Left colon (tissue), 2 donors: ENCODE measurements around the gene DDX6. TPM values are rescaled to one million over a fixed set of nuclear protein-coding genes. Genes with fewer than 3 reads are reported as not detected.
A peak's percentile ranks its signal among the peaks of the same experiment; 100 is the strongest.
"Not testable (repeated sequence)": the region's sequence is repeated elsewhere in the genome, so short reads cannot be mapped to it uniquely, and the experiment has no call there.

Source experiments
- ATAC-seq: fragments of 200-7000 bp; cut with Tn5 transposase; one replicate; pipeline ENCODE4 v1.9.1; 2020; ENCODE audit warnings: mild to moderate bottlenecking, moderate library complexity
- DNase-seq, 2 donors: peaks; one replicate each; pipeline ENCODE4 v3.0.0-alpha.2; 2020
- intact Hi-C, 2 donors: fragments of 100-400 bp; cut with DNase I in 1 of 2; cut with micrococcal nuclease in 1 of 2; formaldehyde crosslinking; loops; one replicate each; pipeline versions ENCODE4 v1.11.2 to v1.14.0; 2022; cut with DNase I, micrococcal nuclease
- total RNA-seq, 2 donors: library from RNA; stranded (reverse); fragmentation: NEBNext Ultra II Directional; extraction: Animal tissue kit (Norgen Biotek cat#: 25700); gene quantifications; one replicate each; pipeline ENCODE4 v1.2.1, GENCODE V29; 2021
- donor health status: DM: no; HTN: no; CAD: no.
- donor health status: DM: yes; HTN: yes; CAD: no.

Gene DDX6
- total RNA-seq, 2 donors from 2014 or later: 96.3 to 100 TPM

DNA sequence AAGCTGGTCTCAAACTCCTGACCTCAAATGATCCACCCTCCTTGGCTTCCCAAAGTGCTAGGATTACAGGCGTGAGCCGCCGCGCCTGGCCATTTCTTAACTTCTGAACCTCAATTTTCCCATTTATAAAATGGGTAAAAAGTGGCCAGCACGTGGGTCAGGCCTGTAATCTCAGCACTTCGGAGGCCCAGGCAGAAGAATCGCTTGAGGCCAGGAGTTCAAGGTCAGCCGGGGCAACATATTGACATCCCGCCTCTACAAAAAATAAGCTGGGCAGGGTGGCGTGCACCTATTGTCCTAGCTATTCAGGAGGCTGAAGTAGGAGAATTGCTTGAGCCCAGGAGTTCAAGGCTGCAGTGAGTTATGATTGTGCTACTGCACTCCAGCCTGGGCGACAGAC lies 6.5 kb upstream of the DDX6 start:
- DNase-seq (no peak), ATAC-seq (no peak)
- intact Hi-C loops: no loop called here

DNA sequence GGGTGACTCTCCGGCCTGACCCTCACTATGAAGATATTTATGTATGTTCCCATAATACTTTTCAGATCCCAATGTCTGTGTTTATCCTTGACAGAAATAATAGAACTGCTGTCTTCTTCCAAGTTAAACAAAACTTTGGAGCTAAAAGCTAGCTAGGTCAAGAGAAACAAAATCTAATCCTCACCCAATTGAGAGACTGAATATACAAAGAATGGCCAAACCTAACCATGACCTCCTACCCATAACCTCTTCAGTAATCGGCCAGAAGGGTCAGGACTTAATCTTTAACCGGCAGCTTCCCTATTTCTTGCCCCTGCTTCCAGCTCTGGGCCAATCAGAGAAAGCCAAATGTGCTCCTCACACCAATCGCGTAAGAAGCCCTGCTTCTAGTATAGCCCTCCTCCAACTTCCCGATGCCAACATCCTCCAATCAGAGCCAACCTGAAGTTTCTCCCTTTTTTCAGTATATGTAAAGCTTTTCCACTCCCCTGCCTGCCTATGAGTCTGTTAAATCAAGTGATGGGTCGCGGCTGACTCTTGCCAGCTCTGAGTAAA lies 1.7 kb upstream of the DDX6 start:
- ATAC-seq (peak; percentile 63), DNase-seq (peak; percentile 63 to 90)
- intact Hi-C loops: no loop called here

DNA sequence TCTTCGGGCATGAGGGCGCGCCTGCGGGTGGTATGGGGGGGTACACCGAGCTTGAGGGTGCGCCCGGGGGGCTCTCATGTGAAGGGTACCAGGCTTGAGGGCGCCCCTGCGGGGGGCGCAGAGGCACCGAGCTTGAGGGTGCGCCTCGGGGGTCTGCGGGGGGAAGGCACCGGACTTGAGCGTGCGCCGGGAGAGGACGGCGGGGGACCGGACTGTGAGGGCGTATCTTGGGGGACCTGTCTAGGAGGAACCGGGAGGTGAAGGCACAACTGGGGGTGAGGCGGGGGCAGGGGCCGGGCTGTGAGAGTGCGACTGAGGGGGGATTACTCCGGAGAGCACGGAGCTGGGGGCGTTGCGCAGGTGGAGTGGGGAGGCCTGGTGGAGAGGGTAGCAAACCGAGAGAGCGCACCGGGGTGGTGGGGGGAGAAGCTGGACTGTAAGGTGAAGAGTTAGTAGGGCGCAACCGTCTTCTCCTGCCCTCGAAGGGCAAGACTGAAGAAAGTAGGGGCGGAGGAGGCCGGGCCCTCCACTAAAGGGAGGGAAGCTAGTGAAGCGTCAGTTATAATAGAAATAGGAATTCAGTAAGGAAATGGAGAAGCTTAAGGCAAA lies 1.1 kb upstream of the DDX6 start:
- intact Hi-C loops: no loop called here
- ATAC-seq (peak; percentile 22), DNase-seq (peak; percentile 52 to 65)

DNA sequence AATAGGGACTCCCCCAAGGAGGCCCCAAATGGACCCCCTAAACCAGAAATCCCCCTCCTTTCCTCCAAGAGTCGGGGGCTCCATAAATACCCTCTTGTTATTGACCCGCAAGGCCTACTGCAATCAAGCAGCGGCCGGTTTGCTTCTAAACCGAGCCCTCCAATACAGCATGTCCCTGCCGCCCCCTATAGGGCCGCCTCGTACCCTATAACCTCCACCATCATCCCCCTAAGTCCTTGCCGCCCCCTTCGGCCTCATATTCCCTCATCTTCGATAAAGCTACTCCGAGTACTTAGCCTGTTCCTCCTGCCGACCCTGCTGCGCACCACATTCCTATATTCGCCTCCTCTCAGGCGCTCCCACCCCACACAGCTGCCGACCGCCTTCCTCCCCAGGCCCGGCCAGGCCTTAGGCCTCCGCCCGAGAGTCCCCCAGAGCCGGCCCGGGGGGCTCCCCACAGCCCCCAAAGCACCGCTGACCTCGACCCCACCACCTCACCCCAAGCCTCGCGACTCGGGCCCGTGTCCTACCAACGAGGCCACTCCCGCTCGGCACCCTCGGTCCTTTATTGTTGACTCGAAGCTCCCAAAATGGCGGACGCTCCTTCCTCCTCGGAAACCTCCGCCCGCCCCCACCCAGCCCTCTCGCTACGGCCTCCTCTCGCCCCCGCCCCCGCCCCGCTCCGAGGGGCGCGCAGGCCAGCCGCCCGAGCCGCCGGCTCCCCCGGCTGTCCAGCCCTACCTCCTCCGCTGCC lies 430 bp downstream of the DDX6 start:
- ATAC-seq (peak; percentile 35), DNase-seq (peak; percentile 68 to 78)
- intact Hi-C loops: no loop called here

DNA sequence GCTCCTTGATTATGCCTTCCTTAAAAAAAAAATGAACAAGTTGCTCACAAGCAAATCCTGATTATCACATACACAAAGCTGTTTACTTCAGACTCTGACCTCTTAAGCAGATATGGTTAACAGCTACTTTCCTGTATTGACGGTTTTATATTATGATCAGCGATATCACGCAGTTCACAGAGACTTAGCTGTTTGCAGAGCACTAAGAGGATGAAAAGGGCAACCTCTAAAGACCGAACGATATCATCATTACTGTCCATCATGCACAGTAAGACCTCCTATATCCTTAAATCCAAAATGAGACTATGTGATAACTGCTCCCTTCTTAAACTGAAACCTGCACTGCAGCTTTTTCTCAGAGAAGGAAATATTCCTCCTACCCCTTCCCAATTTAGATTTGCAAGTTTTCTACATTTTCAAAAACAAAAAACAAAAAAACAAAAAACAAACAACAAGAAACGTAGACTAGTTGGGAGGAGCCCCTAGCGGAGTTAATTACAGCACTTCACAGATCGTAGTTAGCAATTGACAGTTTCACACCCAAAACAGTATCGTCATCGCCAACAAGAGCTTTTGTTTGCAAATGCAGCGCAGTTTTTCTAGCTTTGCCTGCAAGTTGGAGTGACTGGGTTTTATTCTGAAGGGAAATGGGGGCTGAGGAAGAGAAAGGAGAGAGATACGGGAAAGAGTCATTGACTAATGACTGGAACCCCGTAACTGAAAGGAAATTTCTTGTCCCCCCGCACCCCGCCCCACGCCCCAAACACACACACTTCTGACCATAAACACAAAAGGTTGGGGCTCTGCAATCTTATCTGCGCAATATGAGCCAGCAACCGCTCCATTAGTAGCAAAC lies 1.2 kb downstream of the DDX6 start:
- intact Hi-C loops: no loop called here
- no peak for DNase-seq
- peak; percentile 23 for ATAC-seq

DNA sequence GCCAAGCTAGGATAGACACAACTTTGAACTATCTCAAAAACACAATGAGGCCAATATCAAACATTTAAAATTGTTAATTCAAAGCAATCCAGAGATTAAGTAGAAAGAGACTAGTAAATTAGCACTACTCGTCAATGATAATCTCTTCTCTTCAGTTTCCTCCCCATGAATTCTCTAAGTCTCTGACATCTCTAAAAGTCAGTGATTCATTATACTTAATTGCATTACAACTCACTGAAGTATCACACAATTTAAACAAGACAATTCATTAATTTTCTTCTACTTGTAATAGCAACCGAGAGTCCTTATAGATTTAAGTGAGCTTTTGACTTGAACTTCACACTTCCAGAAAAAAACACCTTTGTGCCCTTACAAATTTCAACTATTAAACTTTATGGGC lies 4.3 kb downstream of the DDX6 start:
- DNase-seq (no peak), ATAC-seq (no peak)
- intact Hi-C loops: no loop called here

DNA sequence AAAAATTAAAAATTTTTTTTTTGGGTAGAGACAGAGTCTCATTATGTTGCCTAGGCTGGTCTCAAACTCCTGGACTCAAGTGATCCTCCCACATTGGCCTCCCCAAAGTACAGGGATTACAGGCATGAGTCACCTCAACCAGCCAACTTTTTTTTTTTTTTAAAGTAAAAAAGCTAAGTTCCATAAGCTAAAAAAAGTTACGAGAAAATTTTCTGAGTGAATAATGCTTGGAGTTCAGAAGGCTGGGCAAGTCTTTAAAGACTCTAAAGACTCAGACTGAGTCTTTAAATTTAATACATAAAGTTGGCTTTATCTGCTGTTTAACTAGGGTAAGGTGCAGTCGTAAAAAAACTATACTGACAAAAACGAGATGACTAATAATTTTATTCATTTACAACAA lies 5.6 kb downstream of the DDX6 start:
- intact Hi-C loops: no loop called here
- no peak for DNase-seq
- ATAC-seq: no peak

DNA sequence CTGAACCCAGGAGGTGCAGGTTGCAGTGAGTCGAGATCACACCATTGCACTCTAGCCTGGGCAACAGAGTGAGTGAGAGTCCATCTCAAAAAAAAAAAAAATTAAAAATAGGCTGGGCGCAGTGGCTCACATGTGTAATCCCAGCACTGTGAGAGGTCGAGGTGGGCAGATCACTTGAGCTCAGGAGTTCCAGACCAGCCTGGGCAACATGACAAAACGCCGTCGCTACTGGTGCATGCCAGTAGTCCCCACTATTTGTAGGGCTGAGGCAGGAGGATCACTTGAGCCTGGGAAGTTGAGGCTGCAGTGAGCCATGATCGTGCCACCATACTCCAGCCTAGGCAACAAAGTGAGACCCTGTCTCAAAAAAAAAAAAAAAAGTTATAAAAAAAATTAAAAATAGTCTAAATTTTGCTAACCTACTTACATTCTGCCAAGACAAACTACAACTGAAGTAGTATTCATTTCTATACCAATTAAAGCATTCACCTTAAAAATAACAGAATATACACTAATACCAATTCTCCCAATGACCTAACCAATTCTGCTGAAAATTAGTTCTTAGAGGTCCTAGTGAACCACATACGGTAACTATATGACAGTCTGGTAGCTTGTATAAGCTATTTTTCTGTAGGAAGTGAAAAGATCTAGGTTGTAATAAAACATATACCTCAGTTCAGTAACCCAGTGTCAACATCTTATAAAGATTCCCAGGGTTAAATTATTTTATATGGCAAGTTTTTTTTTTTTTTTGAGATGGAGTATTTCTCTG lies 7.1 kb downstream of the DDX6 start:
- ATAC-seq: no peak
- intact Hi-C loops: no loop called here
- DNase-seq: no peak

DNA sequence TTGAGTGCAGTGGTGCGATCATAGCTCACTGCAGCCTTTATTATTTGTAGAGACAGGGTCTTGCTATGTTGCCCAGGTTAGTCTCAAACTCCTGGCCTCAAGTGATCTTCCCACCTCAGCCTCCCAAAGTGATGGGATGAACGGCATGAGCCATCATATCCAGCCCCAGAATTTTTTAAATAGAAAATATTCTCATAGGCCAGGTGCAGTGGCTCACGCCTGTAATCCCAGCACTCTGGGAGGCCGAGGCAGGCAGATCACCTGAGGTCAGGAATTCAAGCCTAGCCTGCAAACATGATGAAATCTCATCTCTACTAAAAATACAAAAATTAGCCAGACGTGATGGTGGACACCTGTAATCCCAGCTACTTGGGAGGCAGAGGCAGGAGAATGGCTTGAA lies 7.6 kb downstream of the DDX6 start:
- intact Hi-C loops, ATAC-seq, DNase-seq: not testable (repeated sequence)

DNA sequence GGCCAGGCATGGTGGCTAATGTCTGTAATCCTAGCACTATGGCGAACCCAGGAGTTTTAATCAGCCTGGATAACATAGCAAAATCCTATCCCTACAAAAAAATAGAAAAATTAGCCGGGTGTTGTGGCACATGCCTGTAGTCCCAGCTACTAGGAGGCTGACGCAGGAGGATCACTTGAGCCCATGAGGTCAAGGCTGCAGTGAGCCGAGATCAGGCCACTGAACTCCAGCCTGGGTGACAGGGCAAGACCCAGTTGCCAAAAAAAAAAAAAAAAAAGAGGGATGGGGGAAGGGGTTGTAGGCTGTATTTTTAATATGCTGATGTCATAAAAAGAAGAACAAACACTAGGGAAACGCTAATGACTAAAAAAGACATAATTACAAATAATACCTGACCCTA lies 12.1 kb downstream of the DDX6 start:
- intact Hi-C loops: no loop called here
- DNase-seq (no peak), ATAC-seq (no peak)

DNA sequence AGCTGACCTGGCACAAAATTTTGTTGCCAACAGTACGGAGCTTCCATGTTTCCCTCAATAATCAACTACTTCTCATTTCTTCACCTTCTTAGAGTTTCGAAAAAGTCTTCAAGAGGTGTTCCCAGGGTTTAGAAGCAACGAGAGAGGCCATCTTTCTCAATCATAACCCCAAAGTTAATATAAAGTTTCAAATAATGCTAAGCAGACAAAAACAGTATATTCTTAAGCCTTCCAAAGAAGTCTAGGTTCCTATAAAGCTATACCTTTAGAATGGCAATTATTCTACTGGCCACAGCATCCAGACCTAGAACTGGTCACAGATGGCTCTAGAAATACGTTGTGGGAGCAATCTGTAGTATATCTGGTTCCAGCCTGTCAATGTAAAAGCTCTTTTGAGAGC lies 16.9 kb downstream of the DDX6 start:
- DNase-seq (no peak), ATAC-seq (no peak)
- intact Hi-C loops: no loop called here

DNA sequence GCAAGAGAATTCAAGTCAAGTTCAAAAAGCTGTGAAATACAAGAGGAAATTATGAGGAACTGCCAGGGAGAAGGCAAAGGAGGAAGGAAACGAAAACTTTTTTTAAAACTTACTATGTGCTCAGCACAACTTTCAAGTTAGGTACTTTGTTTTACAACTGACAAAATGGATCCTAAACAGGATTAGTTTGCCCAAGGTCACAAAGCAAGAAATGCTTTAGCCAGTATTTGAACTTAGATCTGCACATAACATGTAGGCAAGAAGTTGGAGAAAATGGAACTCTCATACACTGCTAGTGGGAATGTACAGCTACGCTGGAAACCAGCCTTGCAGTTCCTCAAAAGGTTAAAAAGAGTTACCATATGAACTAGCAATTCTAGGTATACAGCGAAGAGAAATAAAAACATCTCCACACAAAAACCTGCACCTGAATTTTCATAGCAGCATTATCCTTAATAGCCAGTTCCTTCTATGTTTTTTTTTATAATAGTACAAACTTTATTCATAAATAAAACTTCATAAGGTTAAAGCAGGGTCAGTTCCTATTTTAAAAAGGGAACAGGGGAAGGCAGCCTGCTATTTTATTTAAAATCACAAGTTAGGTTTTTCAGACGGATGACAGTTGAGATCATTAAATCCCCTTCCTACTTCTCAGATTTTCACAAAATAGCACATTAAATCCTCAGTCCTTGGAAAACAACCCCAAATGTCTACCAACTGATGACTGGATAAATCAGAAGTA lies 19.2 kb downstream of the DDX6 start:
- no peak for DNase-seq
- intact Hi-C loops: no loop called here
- ATAC-seq: no peak

DNA sequence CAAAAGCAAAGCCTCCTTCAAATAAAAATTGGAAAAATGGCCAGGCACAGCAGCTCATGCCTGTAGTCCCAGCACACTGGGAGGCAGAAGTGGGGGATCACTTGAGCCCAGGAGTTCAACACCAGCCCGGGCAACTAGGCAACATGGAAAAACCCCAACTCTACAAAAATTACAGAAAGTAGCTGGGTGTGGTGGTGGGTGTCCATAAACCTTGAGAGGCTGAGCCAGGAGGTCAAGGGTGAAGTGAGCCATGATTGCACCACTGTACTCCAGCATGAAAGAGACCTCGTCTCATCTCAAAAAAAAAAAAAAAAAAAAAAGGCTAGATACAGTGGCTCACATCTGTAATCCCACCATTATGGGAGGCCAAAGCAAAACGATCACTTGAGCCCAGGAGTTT lies 22.3 kb downstream of the DDX6 start:
- no peak for ATAC-seq

DNA sequence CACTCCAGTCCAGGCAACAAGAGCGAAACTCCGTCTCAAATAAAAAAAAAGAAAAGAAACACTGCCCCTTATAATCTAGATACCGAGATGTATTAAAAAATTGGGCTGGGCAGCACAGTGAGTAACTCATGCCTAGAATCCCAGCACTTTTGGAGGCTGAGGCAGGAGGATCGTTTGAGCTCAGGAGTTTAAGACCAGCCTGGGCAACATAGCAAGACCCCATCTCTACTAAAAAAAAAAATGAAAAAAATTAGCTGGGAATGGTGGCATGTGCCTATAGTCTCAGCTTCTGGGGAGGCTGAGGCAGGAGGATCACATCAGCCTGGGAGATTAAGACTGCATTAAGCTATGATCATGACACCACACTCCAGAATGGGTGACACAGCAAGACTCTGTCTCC lies 24.9 kb downstream of the DDX6 start:
- no peak for ATAC-seq

More for the DNA sequence above, 22.3 kb downstream of the DDX6 start:
- intact Hi-C loops: no loop called here
- no peak for DNase-seq

DNA sequence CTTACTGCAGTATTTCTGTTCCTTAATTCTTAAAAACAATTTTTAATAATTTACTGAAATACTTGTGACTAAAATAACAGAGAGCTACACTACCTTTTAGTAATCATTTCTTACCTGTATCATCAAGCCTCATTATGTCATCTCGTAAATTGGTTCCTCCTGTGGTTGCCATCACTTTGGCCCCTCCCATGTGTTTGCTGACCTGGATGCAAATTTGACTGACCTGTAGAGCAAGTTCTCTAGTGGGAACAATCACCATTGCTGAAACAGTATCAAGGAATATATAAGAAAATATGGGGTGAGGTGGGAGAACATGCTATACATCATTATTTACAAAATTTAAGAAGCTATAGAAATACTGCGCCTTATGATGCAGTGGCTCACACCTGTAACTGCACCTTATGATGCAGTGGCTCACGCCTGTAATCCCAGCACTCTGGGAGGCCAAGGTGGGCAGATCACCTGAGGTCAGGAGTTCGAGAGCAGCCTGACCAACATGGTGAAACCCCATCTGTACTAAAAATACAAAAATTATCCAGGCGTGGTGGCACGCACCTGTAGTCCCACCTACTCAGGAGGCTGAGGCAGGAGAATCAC lies 25.8 kb downstream of the DDX6 start:
- ATAC-seq: peak; percentile 82
- DNase-seq, intact Hi-C loops: not testable (repeated sequence)

More for the DNA sequence above, 24.9 kb downstream of the DDX6 start:
- intact Hi-C loops: no loop called here
- DNase-seq: no peak

DNA sequence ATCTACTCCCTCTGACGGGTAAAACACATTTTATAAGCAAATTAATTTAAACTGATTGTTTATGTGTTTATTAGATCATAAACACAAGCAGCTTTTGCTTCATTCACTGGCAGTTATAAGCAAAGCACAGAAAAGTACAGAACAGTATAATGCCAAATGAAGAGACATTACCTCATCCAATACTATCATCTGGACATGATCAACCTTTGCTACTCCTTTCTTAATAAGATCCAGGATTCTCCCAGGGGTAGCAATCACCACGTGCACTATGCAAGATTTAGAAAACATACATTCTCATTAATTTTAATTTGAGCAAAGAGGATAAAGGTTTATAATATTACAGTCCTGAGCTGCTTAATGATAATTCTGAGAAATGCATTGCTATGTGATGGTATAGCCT lies 27.9 kb downstream of the DDX6 start:
- DNase-seq (no peak), ATAC-seq (no peak)
- intact Hi-C loops: no loop called here

DNA sequence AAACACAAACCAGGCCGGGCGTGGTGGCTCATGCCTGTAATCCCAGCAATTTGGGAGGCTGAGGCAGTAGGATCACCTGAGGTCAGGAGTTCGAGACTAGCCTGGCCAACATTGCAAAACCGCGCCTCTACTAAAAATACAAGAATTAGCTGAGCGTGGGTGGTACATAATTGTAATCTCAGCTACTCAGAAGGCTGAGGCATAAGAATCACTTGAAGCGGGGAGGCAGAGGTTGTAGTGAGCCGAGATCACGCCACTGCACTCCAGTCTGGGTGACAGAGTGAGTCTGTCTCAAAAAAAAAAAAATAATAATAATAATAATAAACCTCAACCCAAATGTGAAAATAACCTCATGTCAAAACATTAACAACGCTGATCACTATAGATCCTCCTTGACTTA lies 29.0 kb downstream of the DDX6 start:
- intact Hi-C loops, DNase-seq, ATAC-seq: not testable (repeated sequence)
